Natural killer cell (primary cell): Measurements from ENCODE around the gene ARGLU1. TPM values are rescaled to one million over a fixed set of nuclear protein-coding genes. Genes with fewer than 3 reads are reported as not detected.

ENCODE experiments used
- ATAC-seq, 3 donors: fragments of 150-1000 bp in 2 of 3; fragments of 200-7000 bp in 1 of 3; cut with Tn5 transposase; 1 replicate in 1 of 3; 2 replicates in 2 of 3; pipeline ENCODE4 v1.10.0; 2021; ENCODE audit warnings: mild to moderate bottlenecking in 2 of 3, moderate library complexity in 2 of 3
- DNase-seq, 2 donors: peaks; one replicate each; pipeline versions ENCODE4 v3.0.0 to v3.0.0-alpha.2; 2013 to 2021; ENCODE audit warnings: mixed read lengths in 1 of 2
- H3K27ac ChIP-seq: one replicate; pipeline ENCODE4 v1.5.1; 2013; ENCODE audit warnings: mild to moderate bottlenecking, low read length
- H3K27me3 ChIP-seq: one replicate; pipeline ENCODE4 v1.6.1; 2013; ENCODE audit warnings: low read length; ENCODE audit not compliant: control insufficient read depth, insufficient read depth
- H3K36me3 ChIP-seq: one replicate; pipeline ENCODE4 v1.6.1; 2013; ENCODE audit warnings: low read length; ENCODE audit not compliant: control insufficient read depth, insufficient read depth
- H3K4me1 ChIP-seq: one replicate; pipeline ENCODE4 v1.6.1; 2013; ENCODE audit warnings: low read length; ENCODE audit not compliant: control insufficient read depth, insufficient read depth
- H3K4me3 ChIP-seq: one replicate; pipeline ENCODE4 v1.5.1; 2013; ENCODE audit warnings: low read length
- H3K9me3 ChIP-seq: one replicate; pipeline ENCODE4 v1.6.1; 2013; ENCODE audit warnings: low read length; ENCODE audit not compliant: control insufficient read depth, insufficient read depth
- H3K27ac Mint-ChIP-seq, 2 donors: one replicate each; pipeline ENCODE4 v1.8.0; 2022; ENCODE audit warnings: mild to moderate bottlenecking in 2 of 2, mixed read lengths in 2 of 2, moderate library complexity in 1 of 2
- H3K27me3 Mint-ChIP-seq, 2 donors: one replicate each; pipeline ENCODE4 v1.8.0; 2022; ENCODE audit warnings: low read depth in 2 of 2, mixed read lengths in 2 of 2
- H3K36me3 Mint-ChIP-seq: one replicate; pipeline ENCODE4 v1.8.0; 2022; ENCODE audit warnings: mixed read lengths
- H3K4me1 Mint-ChIP-seq, 2 donors: one replicate each; pipeline ENCODE4 v1.8.0; 2022; ENCODE audit warnings: mixed read lengths in 2 of 2
- H3K4me3 Mint-ChIP-seq: one replicate; pipeline ENCODE4 v1.8.0; 2022; ENCODE audit warnings: mild to moderate bottlenecking, moderate library complexity, mixed read lengths
- H3K9me3 Mint-ChIP-seq, 2 donors: one replicate each; pipeline ENCODE4 v1.8.0; 2022; ENCODE audit warnings: mixed read lengths in 2 of 2
- CTCF ChIP-seq: fragments of 200-600 bp; IDR thresholded peaks from one replicate; pipeline ENCODE4 v1.8.0; 2022; ENCODE audit warnings: antibody characterized with exemption
- WGBS: methylation state at CpG from one replicate; pipeline ENCODE4 v1.1.7; 2013; ENCODE audit warnings: missing lambda C conversion rate; ENCODE audit not compliant: insufficient coverage; 5-methylcytosine and 5-hydroxymethylcytosine counted together
- intact Hi-C: fragments of 100-400 bp; cut with micrococcal nuclease; formaldehyde crosslinking; loops from one replicate; pipeline ENCODE4 v1.14.2; 2022
- total RNA-seq, 4 donors: library from RNA; stranded (reverse); fragments of 120-200 nt in 1 of 4; gene quantifications; one replicate each; pipeline versions ENCODE4 v1.2.3 to v1.2.4, GENCODE V29; 2013 to 2022

Gene ARGLU1
- total RNA-seq, 3 donors from 2014 or later (not counting 1 experiment from before 2014, with no cell fraction given), result 158 to 179 (median 161) TPM

GRCh38 chr13:106527826-106528225, 40.1 kb downstream of the ARGLU1 start:
- intact Hi-C loops, result no loop called here
- Histone ChIP-seq H3K36me3 (no peaks in the 10 kb centered on the region), H3K27me3 (peaks cover 20% of the 10 kb centered on the region), H3K4me3 (no peak overlapping the region), H3K4me1 (peaks cover 3% of the 10 kb centered on the region), H3K27ac (no peak overlapping the region), H3K9me3 (no peaks in the 10 kb centered on the region)
- Mint-ChIP-seq H3K9me3 (no peaks in the 10 kb centered on the region), H3K36me3 (no peaks in the 10 kb centered on the region), H3K27ac (no peak overlapping the region), H3K27me3 (peaks cover 35 to 79% of the 10 kb centered on the region in 2 donors), H3K4me3 (no peak overlapping the region), H3K4me1 (peaks cover 0 to 4% of the 10 kb centered on the region in 2 donors)
- DNase-seq (no peak), ATAC-seq (no peak)
- 78% methylated on average over 2 of the region's 2 CpGs for WGBS
- TF ChIP-seq CTCF, result no peak

GRCh38 chr13:106527445-106527801, 40.5 kb downstream of the ARGLU1 start:
- Histone ChIP-seq H3K4me1 (no peaks in the 10 kb centered on the region), H3K27ac (no peak overlapping the region), H3K36me3 (no peaks in the 10 kb centered on the region), H3K9me3 (no peaks in the 10 kb centered on the region), H3K27me3 (peaks cover 16% of the 10 kb centered on the region), H3K4me3 (no peak overlapping the region)
- no peak overlapping the region for H3K27ac Mint-ChIP-seq
- ATAC-seq, result no peak
- WGBS, result 80% methylated on average over 1 of the region's 1 CpG
- H3K4me1 Mint-ChIP-seq, result no peaks in the 10 kb centered on the region
- H3K4me3 Mint-ChIP-seq, result no peak overlapping the region
- DNase-seq, result no peak
- TF ChIP-seq CTCF, result no peak
- intact Hi-C loops, result no loop called here
- no peaks in the 10 kb centered on the region for H3K36me3 Mint-ChIP-seq
- H3K27me3 Mint-ChIP-seq, result peaks cover 35 to 79% of the 10 kb centered on the region in 2 donors
- H3K9me3 Mint-ChIP-seq, result no peaks in the 10 kb centered on the region

- peaks cover 30 to 79% of the 10 kb centered on the region in 2 donors for H3K27me3 Mint-ChIP-seq
- Histone ChIP-seq H3K36me3 (no peaks in the 10 kb centered on the region), H3K9me3 (no peaks in the 10 kb centered on the region), H3K4me3 (no peak overlapping the region), H3K27me3 (peaks cover 11% of the 10 kb centered on the region), H3K27ac (no peak overlapping the region), H3K4me1 (no peaks in the 10 kb centered on the region)
- DNase-seq, result no peak
- no peak for ATAC-seq
- H3K36me3 Mint-ChIP-seq, result no peaks in the 10 kb centered on the region
- intact Hi-C loops, result no loop called here
- H3K4me1 Mint-ChIP-seq, result no peaks in the 10 kb centered on the region
- H3K4me3 Mint-ChIP-seq, result no peak overlapping the region
- 79% methylated on average over 6 of the region's 8 CpGs for WGBS
- no peaks in the 10 kb centered on the region for H3K9me3 Mint-ChIP-seq
- no peak overlapping the region for H3K27ac Mint-ChIP-seq
- TF ChIP-seq CTCF, result no peak
These were observed 41.0 kb downstream of the ARGLU1 start for GRCh38 chr13:106526738-106527444.

- DNase-seq, result no peak
- no peak for ATAC-seq
- no peak for TF ChIP-seq CTCF
- no peak overlapping the region for H3K4me3 Mint-ChIP-seq
- Histone ChIP-seq H3K9me3 (no peaks in the 10 kb centered on the region), H3K36me3 (no peaks in the 10 kb centered on the region), H3K4me3 (no peak overlapping the region), H3K27ac (no peak overlapping the region), H3K27me3 (peaks cover 6% of the 10 kb centered on the region), H3K4me1 (no peaks in the 10 kb centered on the region)
- peaks cover 31 to 72% of the 10 kb centered on the region in 2 donors for H3K27me3 Mint-ChIP-seq
- WGBS, result 90% methylated on average over 3 of the region's 3 CpGs
- no peaks in the 10 kb centered on the region for H3K9me3 Mint-ChIP-seq
- intact Hi-C loops, result no loop called here
- no peaks in the 10 kb centered on the region for H3K4me1 Mint-ChIP-seq
- no peaks in the 10 kb centered on the region for H3K36me3 Mint-ChIP-seq
- H3K27ac Mint-ChIP-seq, result no peak overlapping the region
These were observed 42.1 kb downstream of the ARGLU1 start for GRCh38 chr13:106525865-106526264.
